Right hindlimb (tissue), 1 donor: ENCODE data around the gene BRD3.
A peak's percentile ranks its signal among the peaks of the same experiment; 100 is the strongest.

ENCODE experiments used
- DNase-seq: peaks from one replicate; pipeline ENCODE4 v3.0.0-alpha.2; 2018

Gene BRD3

DNA sequence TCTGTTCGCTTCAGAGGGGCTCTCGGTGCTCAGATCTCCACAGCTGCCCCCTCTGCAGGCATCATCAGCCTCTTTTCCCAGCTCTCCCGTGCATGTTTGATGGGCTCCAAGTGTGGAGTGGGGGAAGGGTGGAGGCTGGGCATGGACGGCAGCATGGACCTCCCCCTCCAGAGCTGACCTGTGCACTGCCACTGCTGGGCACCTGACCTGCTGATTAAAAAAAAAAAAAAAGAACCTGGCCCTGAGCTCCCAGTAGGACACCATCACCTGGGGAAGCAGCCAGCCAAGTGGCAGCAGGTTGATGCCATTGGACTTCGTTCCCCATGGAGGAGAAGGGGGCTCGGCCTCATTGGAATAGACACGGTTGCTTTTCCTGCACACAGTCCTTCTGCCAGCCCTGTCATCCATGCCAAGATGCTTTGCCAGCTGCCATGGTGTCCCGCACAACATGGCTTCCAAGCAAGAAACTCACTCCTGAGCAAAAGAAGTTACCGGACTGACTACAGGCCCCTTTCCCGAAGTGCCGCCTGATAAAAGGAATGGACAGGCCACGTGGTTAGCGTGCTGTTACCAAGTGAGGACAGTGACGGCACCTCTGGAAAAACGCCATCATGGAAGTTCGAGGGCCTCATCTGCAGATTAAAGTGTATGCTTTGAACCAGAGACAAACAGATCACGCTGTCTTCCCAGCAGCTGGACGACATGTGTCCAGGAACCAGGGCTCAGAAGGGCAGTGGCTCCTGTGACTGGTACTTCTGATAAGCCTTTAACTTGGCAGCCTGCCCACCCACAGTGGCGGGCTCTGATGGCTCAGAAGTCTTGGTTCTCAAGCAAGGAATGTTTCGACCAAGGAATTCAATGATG, 57.3 kb downstream of the BRD3 start:
- no peak for DNase-seq

DNA sequence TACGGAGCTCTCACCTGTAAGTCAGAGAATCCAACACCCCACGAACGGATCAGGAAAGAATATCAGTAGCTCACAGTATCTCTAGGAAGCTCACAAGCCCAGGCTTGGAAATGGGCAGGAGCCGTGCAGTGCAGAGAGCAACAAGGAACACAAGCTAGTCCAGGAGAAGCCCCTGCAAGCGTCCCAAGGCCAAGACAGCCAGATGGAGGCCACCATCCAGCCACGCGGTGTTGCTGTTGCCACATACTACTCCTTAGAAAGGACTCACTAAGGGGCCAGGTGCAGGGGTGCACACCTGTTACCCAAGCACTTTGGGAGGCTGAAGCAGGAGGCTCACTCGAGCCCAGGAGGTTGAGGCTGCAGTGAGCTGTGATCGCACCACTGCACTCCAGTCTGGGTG, 60.3 kb downstream of the BRD3 start:
- DNase-seq: no peak

DNA sequence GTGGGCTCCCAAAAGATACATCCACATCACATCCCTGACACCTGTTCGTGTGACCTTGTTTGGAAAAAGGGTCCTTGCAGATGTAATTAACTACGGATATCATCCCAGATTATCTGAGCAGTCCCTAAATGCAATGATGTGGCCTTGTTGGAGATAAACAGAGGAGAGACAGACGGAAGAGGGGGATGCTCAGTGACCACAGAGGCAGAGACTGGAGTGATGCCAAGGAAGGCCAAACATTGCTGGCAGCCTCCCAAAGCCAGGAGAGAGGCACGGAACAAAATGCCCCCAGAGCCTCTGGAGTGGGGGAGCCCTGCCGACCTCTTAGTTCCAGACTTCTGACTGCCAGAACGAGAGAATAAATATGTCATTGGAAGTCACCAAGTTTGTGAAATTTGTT, 60.7 kb downstream of the BRD3 start:
- no peak for DNase-seq

DNA sequence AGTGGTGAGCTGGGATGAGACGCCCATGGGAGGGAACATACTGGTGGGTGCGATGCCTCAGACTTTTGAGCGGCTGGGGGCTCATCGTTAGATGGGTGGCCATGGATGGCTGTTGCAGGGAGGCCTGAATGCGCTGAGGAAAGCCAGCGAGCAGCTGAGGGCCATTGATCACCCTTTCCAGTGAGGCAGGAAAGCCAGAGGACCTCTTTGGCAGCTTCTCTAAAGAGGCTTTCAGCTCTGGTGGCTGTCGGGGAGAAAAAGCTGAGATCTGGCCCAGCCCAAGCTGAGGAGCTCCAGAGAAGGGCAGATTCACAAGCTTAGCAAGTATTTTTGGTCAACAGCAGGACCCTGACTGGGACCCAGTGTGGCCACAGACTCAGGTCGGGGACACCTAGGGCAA, 62.4 kb downstream of the BRD3 start:
- DNase-seq: no peak

DNA sequence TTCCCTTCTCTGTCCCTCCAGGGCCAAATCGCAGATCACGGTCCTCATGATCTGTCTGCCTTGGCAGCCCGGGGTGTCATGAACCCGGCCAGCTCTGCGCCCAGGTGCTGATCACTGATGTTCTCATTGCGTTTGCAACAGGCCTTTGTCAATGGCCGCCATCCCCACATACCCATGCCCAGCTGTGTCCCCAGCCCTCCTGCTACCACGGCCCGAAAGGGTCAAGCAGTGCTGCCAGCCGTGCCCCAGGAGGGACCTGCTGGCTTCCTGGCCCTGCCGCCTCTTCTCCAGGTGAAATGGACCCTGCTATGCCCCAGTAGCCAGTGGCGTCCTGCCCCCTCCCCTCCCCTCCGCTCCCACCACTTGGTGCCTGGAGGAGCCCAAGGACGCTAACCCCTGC, 62.9 kb downstream of the BRD3 start:
- DNase-seq: no peak

DNA sequence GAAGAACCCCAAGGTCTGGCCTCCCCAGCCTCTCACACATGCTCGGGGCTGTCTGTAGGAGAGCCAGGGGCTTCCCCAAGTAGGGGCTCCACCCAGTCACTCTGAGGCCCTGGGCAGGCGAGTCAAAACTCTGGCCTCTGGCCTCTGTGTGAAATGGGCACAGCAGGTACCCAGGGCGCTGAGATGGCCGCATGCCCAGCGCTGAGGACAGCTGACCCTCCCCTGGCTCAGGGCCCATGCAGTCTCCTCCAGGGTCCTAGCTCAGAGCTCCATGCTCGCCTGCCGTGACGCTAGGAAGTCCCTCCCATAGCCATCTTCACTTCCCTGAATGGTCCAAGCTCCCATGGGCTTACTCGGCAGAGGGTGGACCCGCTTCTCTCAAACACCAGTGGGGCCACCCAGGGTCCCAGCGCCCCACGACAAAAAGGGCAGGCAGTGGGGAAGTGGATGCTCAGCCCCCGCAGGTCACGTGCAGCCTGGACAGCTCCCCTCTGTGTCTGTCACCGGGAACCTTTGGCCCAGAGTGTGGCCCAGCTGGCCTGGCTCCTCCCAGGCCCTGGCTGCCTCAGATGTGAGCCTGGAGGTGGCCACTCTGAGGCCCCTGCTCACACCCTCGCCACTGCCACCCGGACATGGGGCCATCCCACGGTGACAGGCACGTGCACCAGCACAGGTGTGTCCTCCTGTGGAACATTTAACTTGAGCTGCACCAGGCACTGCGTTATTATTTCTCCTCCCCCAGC, 63.5 kb downstream of the BRD3 start:
- DNase-seq: no peak

DNA sequence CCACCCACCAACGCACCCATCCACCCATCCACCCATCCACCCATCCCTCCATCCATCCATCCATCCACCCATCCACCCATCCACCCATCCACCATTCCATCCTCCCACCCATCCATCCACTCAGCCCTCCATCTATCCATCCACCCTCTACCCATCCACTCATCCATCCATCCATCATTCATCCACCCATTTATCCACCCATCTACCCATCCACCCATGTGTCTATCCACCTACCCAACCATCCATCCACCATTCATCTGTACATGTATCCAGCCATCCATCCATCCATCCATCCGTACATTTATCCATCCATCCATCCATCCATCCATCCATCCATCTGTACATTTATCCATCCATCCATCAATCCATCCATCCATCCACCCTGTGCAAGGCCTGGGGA, 64.6 kb downstream of the BRD3 start:
- DNase-seq: no peak

DNA sequence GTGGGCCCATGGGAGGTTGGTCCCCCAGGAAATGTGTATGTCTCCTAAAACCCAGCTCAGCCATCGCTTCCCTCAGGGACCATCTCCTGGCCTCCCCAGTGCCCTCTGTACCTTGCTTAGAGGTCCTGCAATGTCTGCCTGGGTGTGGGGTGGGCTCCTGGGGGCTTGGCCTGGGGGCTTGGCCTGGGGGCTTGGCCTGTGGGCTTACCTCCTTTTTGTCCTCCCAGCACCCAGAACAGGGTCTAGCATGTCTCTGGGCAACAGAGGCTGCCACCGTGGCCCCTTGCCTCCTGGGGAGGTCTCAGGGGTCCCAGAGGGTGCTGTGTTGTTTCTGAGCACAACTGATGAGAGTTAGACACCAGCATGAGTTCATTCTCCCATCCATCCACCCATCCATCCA, 65.0 kb downstream of the BRD3 start:
- DNase-seq: no peak

DNA sequence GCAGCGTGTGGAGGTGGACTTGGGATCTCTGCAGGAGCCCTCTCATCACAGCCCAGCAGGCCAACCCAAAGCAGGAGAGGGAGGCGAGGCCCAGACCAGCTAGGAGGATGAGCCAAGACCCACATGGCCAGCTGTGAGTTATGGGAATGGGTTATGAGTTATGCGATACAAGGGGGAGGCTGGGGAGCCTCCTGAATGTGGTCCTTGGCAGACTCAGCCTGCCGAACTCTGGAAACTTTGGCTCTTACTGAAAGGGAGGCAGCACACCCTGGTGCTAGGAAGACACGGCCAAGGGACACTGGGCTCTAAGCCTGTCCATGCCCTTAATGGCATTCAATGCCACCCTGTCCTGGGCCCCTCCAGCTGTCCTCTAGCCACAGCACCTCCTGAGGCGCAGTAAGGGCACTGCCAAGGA, 68.0 kb downstream of the BRD3 start:
- DNase-seq: peak; percentile 79

DNA sequence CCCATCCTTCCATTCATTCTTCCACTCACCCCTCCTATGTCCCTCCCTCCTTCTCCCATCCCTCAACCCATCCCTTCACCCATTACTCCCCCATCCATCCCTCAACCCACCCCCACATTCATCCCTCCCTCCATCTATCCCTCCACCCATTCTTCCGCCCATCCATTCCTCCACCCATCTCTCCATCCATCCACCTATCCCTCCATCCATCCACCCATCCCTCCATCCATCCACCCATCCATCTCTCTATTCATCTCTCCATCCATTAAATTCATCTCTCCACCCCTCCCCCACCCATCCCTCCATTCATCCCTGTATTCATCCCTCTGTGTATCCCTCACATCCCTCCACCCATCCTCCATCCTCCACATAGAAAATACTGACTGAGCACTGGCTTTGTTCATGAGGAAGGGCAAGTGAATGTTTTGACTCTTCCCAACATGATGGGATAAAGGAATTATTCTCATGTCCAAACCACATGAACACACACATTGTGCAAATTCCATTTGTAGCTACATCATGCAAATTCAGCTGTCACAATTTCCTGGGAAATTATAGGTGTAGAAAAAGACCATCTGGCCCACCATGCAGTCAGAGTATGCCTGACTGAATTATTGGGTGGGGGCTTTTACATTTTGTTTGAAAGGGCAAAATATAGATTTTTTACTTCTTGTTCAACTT, 68.8 kb downstream of the BRD3 start:
- no peak for DNase-seq

DNA sequence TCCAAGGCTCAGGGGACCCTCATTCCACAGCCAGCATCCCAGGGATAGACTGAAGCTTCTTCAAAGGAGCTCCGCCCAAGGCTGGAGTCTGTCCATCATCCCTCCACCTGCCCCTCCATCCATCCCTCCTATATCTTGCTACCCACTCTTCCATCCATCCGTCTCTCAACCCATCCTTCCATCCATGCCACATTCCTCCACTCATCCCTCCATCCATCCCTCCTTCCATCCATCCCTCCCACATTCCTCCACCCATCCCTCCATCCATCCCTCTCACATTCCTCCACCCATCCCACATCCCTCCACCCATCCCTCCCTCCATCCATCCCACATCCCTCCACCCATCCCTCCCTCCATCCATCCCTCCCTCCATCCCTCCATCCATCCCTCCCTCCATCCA, 70.2 kb downstream of the BRD3 start:
- DNase-seq: no peak

DNA sequence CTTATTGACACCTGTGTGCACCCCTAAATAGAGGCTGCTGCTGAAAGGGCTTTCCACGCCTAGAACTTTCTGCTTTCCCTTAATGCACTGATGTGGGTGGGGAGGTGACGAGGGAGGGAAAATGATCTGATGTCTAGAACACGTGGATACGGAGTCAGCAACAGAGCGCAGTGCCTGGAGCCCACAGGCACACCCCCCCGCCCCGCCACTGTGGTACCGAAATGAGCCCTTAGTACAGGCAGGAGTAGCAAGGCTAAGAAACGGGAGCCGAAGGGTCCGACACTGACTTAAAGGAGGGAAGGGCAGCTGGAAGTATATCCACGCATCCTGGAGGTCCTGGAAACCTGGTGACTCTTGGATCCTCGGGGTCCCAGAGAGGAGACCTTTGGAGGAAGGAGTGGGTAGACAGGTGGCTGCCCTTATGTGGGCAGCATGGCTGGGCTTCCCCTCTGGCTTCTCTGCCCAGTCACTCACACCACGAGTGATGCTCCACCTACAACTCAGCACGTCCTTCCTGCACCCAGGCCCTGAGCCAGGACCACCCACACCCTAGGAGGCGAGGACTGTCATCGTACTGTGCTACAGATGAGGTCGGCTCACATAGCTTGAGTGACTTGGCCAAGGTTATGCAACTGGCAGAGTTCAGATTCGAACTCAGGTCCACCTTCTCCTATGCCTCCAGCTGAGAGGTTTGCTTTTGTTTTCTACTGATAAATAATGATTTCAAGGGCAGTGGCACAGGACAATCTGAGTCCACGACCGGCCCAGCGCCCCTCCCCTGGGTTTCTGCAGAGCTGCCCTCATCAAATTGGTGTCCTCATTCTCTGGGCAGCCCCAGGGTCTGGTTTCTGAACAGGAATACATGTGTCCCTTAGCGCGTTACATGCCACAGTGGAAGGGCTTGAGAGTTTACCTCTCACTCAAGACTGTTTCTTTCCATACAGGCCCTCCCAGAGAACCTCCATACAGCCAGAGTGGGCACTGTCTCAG, 71.0 kb downstream of the BRD3 start:
- no peak for DNase-seq

DNA sequence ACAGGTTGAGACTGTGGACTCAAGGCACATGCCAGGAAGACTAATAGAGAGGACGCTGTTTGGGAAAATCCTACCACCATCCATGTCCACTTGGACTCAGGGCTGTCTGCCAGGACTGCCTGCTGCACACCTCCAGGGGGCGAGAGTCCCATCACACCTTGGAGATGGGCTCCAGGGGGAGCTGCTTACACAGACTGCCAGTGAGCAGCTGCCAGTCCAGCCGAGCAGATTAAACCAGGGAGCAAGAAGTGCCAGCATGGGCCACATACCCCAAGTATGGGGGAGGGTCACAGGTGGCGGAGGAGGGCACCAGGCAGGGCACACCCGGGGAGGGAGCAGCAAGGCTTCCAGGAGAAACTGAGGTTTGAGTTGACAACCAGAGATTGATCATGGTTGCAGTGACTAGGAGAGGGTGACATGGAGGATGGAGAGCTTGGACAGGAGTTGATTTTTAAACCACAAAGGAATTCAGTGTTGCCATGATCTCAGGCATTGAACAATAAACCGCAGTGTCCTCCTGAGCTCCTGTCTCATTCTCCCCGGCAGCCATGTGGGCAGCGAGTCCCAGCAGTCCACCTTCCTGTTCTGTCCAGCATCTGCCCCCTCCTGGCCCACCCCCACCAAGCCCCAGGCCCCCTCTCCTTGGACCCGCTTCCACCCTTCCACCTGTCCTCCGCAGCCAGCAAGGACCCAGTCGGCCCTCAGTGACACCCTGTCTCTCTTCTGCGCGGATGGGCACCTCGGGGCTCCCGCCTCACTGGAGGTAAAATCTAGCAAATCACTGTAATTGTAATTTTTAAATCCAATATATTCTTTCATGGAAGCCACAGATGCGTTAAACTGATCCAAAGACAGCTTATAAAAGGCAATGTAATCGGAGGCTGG, 72.6 kb downstream of the BRD3 start:
- no peak for DNase-seq

DNA sequence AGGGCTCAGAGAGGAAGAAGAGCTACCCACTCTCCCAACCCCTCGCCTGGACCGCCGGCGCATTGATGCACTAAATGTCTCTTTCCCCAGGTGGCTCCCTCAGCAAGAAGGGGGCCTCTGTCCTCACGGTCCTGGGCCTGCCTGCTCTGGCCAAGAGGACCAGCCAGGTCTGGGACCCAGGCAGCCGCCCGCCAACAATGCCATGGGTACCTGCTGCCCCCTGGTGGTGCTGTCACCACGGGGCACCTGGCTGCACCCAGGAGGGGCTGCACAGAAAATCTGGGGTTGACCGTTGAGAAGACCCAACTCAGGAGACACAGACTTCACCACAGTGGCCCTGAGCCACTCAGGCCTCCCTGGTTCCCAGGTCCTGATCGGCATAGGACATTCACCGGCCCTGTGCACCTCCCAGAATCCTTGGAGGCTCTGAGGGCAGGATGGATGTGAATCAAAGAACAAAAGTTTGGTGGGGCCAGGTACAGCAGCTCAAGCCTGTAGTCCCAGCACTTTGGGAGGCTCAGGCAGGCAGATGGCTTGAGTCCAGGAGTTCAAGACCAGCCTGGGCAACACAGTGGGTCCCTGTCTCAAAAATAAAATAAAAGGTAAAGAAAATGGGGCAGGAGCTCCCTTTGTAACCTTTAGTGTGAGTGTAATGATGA, 73.3 kb downstream of the BRD3 start:
- peak; percentile 87 for DNase-seq

DNA sequence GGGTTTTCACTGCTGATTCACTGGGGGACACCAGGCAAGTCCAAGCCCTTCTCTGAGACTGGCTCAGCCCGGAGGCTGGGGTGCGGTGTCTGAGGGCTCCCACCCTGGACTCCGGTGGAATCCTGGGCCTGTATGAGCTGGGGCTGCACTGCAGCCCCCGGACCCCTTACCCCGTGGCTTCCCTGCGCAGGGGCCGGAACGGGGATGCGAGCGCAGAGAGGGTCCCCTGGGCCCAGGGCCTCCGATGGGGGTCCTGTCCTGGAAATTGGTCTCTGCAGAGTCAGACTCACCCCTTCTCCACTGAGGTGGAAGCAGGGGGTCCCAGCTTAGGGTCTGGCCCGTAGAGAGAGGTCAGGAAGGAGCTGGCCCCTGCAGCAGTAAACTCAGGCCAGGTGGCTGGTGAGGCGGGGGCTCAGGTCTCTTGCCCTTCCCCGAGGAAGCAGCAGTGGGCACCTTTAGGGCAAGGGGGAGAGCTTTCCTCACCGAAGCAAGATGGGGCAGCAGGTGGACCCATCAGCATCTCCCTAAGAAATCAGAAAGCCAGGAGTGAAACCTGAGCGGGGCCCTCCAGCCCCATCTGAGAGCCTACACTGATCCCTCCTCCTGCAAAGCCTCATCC, 74.1 kb downstream of the BRD3 start:
- DNase-seq: no peak

DNA sequence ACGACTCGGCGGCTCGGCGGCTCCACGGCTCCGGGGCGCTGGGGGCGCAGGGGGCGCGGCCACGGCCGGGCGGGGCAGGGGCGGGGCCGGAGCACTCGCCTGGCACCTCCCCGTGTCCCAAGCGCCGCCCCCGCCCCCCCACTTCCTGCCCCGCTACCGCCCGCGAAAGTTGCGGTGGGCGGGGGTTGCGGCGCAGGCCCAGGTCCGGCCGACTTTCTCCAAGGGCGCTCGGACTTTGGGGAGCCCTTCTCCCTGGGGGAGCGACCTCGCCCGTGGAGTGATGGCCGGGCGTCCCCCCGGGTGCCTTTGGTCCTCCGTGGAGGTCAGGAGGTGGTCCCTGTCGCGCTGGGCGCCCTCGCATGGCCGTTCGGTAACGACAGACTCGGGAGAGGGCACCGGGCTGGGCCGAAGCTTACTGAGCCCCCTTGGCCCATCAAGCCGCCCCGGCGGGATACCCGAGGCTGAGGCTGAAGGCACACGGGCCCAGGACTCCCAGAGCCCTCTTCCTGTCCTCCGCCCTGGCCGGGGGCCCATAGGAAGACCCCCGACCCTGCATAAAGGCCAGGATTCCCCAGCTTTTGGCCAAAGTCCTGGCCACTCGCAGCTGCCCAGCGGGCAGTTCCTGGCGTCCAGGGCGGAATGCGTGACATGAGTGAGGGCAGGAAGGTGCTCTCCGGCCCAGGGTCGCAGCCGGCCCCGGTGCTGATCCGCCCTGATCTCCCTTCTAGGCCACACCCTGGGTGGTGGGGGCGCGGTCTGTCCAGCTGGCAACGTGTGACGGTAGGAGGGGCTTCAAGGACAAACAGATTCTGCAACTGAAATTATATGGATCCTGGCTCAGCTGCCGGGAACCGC, 74.8 kb downstream of the BRD3 start:
- DNase-seq: peak; percentile 94

DNA sequence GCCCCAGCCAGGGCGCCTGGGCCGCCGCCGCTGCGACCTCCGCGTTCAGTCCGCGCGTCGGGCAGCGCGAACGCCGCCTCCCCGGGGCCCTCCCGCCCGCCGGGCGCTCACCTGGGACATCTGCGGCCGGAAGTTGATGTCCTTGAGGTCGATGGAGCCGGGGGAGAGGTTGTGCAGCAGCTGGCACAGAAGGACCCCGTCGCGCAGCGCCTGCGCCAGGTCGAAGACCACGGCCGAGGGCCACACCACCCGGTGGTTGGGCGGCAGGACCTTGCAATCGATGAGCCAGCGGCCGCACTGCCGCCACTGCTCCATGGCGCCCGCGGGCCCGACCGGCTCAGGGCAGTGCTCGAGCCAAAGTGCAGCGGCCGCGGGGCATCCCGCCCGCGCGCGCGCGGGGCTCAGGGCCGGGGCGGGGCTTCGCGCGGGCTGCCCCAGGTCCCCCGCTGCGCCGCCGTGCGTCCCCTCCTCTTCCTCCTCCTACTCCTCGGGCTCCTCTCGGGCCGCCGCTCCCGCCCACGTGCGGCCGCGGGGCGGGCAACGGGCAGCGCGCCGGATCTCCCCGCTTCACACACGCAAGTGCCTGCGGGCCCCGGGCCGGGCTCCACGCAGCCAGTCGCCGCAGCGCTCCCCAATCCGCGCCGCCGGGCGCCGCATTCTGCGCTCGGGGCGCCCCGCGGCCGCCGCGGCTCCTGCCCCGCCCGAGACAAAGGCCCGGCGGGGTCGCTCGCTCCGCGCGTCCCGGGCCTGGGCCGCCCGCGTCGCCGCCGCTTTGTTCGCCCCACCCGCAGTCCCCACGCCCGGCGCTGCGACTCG, 75.7 kb downstream of the BRD3 start, which contains the start of gene VAV2:
Gene VAV2, minus strand, starts transcription at position 361 of the 816 bp plus-strand sequence. Its CDS starts 46 bp downstream, at position 315.
- DNase-seq: peak; percentile 73

DNA sequence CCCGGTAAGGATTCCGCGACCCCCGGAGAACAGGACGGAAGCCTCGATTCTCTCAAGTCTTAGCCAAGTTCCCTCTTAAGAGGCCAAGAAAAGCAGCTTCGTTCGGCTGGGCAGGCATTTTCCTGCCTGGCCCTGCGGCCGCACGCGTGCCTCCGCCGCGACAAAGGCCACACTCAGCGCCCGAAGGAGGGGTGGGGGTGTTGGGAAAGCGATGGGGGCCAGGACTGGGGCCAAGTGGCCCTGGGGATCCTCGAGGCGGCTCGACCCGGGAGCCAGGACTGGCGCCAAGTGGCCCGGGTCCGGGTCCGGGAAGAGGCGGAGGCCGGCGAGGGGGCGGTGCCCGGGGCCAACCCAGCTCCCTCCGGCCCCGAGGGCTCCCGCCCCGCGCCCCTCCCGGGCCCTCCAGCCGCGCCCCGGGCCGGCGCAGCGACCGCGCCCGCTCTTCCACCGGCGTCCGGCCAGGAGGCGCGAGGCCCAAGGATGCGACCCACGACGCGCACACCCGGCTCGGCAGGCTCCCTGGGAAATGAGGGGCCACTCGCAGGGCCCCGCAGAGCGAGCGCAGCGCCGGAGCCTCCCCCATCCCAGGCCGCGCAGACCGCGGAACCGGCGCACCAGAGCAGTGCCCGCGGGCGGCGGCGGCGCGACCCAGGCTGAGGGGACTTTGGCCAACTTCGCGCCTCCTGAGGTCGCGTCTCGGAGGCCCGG, 76.5 kb downstream of the BRD3 start:
- DNase-seq: peak; percentile 39
